T-helper 1 cell (primary cell): ENCODE measurements around the gene OR5AS1.
"Not testable (repeated sequence)": the region's sequence is repeated elsewhere in the genome, so short reads cannot be mapped to it uniquely, and the experiment has no call there.

Source experiments
- DNase-seq, 5 donors: peaks; one replicate each; pipeline ENCODE4 v3.0.0-alpha.2; 2012 to 2020
- total RNA-seq, 4 donors: gene quantifications; one replicate each; lab custom pipeline; 2026; lab: John Stamatoyannopoulos, UW

Gene OR5AS1
- 0 reads per million in 4 donors for total RNA-seq

DNA sequence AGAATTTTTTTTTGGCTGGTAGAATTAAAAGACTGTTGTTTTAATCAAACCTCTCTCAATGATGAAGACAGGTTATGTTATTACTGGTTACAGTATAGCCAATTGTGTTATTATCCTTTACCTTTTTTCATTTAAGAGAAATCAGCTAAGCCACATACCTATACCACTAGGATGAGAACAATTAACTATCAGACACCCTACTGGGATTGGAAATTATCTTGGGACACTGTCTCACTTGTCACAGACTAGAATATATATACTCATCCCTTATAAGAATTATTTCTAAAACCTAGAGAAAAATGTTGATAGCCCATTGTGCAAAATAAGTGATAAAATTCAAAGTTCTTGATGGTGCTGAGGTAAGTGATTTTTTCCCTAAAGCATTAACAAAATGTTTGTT is at the start of gene OR5AS1:
Gene OR5AS1, plus strand, starts transcription at position 301 of the 400 bp plus-strand sequence. CDS start 2,765 bp downstream, outside the sequence.
- DNase-seq, result no peak

DNA sequence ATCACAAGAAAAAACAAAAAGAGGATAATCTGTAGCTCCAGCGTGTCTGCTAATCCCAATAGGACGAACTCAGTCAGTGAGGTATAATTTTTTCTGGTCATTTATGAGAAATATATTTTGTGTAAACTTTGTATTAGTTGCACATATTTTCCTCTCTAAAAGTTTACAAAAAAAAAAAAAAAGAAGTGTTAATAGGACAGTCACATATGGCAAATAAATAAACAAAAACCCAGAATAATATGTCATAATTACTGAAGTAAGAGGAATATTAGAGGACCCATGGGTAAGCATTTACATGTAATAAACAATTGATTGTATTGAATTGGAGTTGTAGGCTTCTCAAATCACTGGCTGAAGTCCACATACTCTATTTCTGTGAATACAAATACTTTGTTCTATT is 32.9 kb upstream of the OR5AS1 start, which contains the start of gene OR5F1:
Gene OR5F1, minus strand, starts transcription at position 101 of the 400 bp plus-strand sequence. Its CDS starts 0 bp downstream, at position 101.
- DNase-seq, result no peak

DNA sequence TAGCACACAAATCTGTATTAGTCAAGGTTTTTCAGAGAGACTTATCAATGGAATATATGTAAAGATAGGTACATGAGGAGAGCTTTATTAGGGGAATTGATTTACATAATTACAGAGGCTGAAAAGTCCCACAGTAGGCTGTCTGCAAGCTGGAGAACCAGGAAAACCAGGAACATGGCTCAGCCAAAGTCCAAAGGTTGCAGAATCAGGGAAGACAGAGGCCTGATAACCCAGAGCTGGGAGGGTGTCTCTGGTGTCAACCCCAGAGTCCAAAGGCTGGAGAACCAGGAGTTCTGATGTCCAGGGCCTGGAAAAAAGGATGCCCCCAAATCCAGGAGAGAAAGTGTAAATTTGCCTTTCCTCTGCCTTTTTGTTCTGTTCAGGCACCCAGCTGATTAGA is 16.7 kb upstream of the OR5AS1 start:
- DNase-seq, result no peak

DNA sequence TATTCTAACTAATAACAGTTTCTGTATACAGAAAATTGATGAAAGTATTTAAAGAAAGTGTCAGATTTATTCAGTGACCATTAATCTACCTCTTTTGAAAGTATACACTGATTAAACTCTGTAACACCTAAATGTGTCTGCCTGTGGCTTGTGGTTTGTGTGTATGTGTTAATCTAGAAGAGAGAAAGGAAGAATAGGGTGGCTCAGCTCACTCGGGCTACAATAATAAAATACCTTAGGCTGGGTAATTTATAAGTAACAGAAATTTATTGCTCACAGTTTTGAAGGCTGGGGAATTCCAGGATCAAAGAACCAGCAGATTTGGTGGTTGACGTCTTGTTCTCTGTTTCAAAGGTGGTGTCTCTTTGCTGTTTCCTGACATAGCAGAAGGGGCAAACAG is 13.6 kb upstream of the OR5AS1 start:
- no peak for DNase-seq

DNA sequence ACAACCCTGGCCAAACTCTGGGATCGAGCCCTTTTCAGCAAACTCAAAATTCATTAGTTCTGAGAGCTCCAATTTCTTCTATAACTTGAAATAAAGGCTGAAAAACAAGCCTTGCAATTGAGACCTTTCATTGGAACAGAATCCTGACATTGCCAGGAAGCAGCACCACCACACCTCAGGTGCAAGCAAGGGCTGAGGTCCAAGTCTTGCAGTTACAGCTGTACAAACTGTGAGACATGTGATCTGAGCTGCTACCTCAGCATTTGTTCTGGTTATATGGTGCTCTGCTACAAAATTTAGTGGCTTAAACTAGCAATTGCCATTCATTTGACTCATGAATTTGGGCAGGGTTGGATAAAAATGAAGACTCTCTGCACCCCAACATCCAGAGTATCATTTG is 18.1 kb downstream of the OR5AS1 start:
- DNase-seq, result no peak

DNA sequence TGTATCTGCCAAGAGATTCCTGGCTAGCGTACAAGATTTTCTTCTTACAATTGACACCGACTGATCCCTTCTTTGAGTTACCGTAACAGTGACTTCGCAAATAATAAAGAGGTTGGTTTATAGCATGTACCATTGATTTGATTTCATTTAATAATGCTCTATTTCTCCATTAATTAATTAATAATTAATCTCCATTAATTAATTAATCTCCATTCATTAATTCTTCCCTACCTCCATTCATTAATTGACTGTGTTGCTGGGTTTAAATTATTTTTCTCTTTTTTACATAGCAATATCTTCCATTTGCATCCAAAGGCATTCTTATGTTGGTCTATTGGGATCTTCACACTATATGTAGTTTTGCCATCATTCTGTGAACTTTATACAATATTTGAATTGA is 21.0 kb downstream of the OR5AS1 start:
- no peak for DNase-seq

DNA sequence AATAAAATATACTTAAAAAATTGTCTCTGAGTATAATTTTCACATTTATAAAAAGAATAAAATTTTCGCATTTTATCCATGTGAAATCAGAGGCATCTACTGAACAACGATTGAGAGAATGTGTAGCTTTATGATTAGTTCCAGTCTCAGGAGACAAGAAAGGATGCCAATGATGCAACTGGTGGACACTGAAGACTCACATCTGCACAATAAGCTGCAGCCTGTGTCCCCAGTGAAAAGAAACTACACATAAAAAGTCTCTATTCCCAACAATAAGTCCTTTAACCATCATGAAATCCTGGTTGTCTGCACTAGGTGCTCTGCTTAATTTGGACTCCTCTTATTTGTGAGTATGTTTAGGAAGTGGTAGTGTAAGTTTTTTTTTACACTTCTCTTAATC is 22.0 kb downstream of the OR5AS1 start:
- no peak for DNase-seq

DNA sequence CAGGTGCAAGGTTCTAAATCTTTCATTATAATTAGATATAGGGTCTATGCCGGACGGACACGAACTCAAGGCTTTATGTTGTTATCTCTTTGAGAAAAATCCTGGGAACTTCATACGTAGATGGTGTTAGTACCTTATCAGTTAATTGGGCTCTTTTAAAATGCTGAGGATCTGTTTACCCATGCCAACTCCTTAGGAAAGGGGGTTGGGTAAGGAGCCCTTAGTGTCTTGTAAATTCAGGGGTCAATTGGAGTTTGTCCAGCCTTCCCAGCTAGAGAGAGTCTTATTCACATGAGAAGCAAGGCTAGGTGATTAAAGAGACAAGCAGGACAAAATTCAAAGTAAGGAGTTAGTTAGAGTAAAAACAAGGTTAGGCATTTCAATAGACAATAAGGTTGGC is 28.9 kb downstream of the OR5AS1 start:
- DNase-seq, result not testable (repeated sequence)

DNA sequence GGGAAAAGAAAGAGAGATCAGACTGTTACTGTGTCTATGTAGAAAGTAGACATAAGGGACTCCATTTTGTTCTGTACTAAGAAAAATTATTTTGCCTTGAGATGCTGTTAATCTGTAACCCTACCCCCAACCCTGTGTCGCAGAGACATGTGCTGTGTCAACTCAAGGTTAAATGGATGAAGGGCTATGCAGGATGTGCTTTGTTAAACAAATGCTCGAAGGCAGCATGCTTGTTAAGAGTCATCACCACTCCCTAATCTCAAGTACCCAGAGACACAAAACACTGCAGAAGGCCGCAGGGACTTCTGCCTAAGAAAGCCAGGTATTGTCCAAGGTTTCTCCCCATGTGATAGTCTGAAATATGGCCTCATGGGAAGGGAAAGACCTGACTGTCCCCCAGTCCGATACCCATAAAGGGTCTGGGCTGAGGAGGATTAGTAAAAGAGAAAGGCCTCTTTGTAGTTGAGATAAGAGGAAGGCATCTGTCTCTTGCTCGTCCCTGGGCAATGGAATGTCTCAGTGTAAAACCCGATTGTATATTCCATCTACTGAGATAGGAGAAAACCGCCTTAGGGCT is 30.3 kb downstream of the OR5AS1 start:
- not testable (repeated sequence) for DNase-seq

DNA sequence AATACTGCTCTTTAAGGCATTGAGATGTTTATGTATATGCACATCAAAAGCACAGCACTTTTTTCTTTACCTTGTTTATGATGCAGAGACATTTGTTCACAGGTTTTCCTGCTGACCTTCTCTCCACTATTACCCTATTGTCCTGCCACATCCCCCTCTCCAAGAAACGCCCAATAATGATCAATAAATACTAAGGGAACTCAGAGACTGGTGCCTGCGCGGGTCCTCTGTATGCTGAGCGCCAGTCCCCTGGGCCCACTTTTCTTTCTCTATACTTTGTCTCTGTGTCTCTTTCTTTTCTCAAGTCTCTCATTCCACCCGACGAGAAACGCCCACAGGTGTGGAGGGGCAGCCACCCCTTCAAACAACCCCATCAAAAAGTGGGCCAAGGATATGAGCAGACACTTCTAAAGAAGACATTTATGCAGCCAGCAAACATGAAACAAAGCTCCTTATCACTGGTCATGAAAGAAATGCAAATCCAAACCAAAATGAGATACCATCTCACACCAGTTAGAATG is 30.9 kb downstream of the OR5AS1 start:
- not testable (repeated sequence) for DNase-seq

DNA sequence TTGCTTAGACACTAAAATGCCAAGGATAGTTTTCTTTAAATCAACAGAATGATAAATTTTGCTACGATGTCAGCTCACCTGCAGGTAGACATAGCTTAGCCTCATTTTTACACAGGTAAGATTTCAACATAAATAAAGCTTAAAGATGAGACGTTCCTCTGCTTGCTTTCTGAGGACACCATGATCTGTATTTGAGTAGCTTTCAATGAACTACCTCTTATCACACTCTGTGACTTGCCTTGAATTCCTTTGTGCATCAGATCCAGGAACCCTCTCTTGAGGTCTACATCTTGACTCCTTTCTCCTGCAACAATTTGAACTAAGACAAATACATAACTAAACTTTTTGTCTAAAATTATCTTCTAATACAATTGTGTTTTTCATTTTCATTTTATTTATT is 39.5 kb downstream of the OR5AS1 start:
- DNase-seq, result no peak
